ENCODE data around the gene TIMP3. TPM values are rescaled to one million over a fixed set of nuclear protein-coding genes. Genes with fewer than 3 reads are reported as not detected.

Gene TIMP3
- total and polyA plus RNA-seq, 2 of the 4 experiments (the other 2 are of a cell fraction) = 98.8 to 179 TPM

DNA sequence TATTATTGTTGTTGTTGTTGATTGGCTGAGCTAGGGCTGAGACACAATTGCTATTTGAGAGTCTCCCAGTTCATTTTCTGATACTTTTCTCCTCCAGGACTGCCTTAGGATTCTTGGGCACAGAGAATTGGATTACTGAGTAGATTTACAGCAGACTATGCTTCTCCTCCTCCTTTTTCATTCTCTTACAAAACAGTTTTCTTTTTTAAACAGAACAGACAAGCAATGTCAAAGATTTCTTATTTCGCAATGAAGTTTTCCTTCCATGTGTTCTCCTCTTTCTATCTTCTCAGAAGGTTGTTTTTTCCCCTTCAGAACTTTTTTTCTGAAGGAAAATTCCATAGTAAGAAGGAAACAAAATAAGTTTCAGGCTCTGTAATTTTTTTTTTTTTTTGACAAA is 19.8 kb upstream of the TIMP3 start:
- Histone ChIP-seq H4K5ac (ENCODE audit: low read depth, low read length) (no peak overlapping the region), H2BK5ac (ENCODE audit: low read depth, low read length, poor library complexity, severe bottlenecking) (no peak overlapping the region), H3K9me3 (ENCODE audit: control insufficient read depth, insufficient read depth, low read length) (no peaks in the 10 kb centered on the region), H3K23ac (ENCODE audit: low read depth, low read length) (no peak overlapping the region), H4K20me1 (ENCODE audit: insufficient read depth, low read length) (no peaks in the 10 kb centered on the region), H3K27me3 (ENCODE audit: control insufficient read depth, insufficient read depth, low read length) (no peaks in the 10 kb centered on the region), H2BK20ac (ENCODE audit: low read depth, low read length) (no peak overlapping the region), H3K9ac (ENCODE audit: low read depth, low read length) (no peak overlapping the region), H3K4me1 (ENCODE audit: control insufficient read depth, insufficient read depth, low read length) (peaks cover 9% of the 10 kb centered on the region; the same call in 1 of the 2 replicates), H3K4me2 (ENCODE audit: low read depth, low read length) (no peak overlapping the region), H3K14ac (replicated peaks; ENCODE audit: low read depth, low read length) (no peak overlapping the region), H3K4me3 (ENCODE audit: insufficient read depth, low read depth, low read length) (no peak overlapping the region), H3K4ac (ENCODE audit: low read depth, low read length) (no peak overlapping the region), H3K27ac (ENCODE audit: insufficient read depth, low read length) (peak overlapping the region; percentile 78; the same call in 1 of the 2 replicates), H2BK120ac (ENCODE audit: low read depth, low read length) (no peak overlapping the region), H2BK15ac (ENCODE audit: low read depth, low read length) (no peak overlapping the region), H2AK9ac (replicated peaks; ENCODE audit: low read depth, low read length, poor library complexity) (no peak overlapping the region), H3K18ac (ENCODE audit: low read depth, low read length) (peak overlapping the region; percentile 49; the same call in 1 of the 2 replicates), H4K8ac (ENCODE audit: low read depth in 2 of 2, low read length in 2 of 2) (no peak overlapping the region), H3K36me3 (ENCODE audit: control insufficient read depth, insufficient read depth, low read length) (no peaks in the 10 kb centered on the region), H3K56ac (ENCODE audit: extremely low read depth, insufficient read depth, low read length) (no peak overlapping the region), H2AK5ac (ENCODE audit: low read depth, low read length) (no peak overlapping the region), H3K79me1 (ENCODE audit: low read depth in 1 of 2, low read length in 2 of 2) (no peaks in the 10 kb centered on the region), H2AFZ (replicated peaks; ENCODE audit: low read length, poor library complexity) (no peak overlapping the region), H3K9me1 (ENCODE audit: insufficient read depth, low read length) (no peaks in the 10 kb centered on the region), H4K91ac (ENCODE audit: insufficient read depth, low read depth, low read length) (no peak overlapping the region)
- peak; percentile 57 for DNase-seq
- no TSS peak for BruUV-seq (replicated peaks)
- in situ Hi-C loops (cut with MboI; ENCODE audit: low sequenced_read_pairs) = no loop called here
- no peak for TF ChIP-seq POLR2A (IDR thresholded peaks at IDR 0.05; ENCODE audit: low read depth, low read length)
- TF ChIP-seq CEBPB (IDR thresholded peaks at IDR 0.05; ENCODE audit: low read depth, low read length) = peak; percentile 84
- dilution Hi-C loops (cut with HindIII; ENCODE audit: low sequenced_read_pairs, unreplicated experiment) = no loop called here
- POLR2A ChIA-PET (ENCODE audit: unreplicated experiment) = no interaction called here
- WGBS, 2 experiments (ENCODE audit: extremely low coverage in 2 of 2, insufficient read length in 1 of 2) = no CpG with 5 or more reads among the region's 1 CpG
- intact Hi-C loops (cut with micrococcal nuclease) = no loop called here
- CTCF ChIA-PET = interaction anchor here (1.0 kb wide), 1 partner anchor 121 kb away, joined by 3 read pairs; no protein-coding TSS in a partner anchor
- ATAC-seq (ENCODE audit: low read depth) = peak; percentile 76

All from IMR-90 (cell line).